Left forelimb (tissue), 1 donor: ENCODE measurements around the gene C5AR2.
"Not testable (repeated sequence)": the region's sequence is repeated elsewhere in the genome, so short reads cannot be mapped to it uniquely, and the experiment has no call there.

Experiments
- DNase-seq: peaks from one replicate; pipeline ENCODE4 v3.0.0-alpha.2; 2018; ENCODE audit warnings: low spot score

Gene C5AR2

DNA sequence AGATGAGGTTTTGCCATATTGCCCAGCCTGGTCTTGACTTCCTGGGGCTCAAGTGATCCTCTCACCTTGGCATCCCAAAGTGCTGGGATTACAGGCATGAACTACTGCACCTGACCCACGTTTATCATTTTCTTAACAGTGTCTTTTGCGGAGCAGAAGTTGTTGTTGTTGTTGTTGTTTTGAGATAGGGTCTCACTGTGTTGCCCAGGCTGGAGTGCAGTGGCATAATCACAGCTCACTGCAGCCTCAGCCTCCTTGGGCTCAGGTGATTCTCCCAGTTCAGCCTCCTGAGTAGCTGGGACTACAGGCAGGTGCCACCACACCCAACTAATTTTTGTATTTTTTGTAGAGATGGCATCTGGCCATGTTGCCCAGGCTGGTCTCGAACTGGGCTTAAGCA, 55.6 kb downstream of the C5AR2 start:
- not testable (repeated sequence) for DNase-seq

- DNase-seq = not testable (repeated sequence)
Observed at GRCh38 chr19:47388721-47389120, 56.7 kb downstream of the C5AR2 start.

DNA sequence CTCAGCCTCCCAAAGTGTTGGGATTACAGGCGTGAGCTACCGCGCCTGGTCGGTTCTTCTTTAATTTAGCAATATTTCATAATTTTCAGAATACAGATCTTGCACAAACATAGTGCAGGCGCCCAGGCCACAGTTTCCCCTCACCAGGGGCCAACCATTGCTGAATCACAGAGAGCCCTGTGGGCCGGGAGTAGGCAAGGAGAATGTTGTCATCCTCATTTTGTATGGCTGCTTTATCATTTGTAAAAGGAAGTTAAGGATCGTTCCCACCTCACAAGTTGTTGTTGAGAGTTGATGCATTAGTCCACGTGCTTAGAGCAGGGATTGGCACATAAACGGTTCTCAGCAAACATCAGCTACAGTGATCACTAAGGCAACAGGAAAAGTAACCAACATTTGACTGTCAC, 57.2 kb downstream of the C5AR2 start:
- no peak for DNase-seq

DNA sequence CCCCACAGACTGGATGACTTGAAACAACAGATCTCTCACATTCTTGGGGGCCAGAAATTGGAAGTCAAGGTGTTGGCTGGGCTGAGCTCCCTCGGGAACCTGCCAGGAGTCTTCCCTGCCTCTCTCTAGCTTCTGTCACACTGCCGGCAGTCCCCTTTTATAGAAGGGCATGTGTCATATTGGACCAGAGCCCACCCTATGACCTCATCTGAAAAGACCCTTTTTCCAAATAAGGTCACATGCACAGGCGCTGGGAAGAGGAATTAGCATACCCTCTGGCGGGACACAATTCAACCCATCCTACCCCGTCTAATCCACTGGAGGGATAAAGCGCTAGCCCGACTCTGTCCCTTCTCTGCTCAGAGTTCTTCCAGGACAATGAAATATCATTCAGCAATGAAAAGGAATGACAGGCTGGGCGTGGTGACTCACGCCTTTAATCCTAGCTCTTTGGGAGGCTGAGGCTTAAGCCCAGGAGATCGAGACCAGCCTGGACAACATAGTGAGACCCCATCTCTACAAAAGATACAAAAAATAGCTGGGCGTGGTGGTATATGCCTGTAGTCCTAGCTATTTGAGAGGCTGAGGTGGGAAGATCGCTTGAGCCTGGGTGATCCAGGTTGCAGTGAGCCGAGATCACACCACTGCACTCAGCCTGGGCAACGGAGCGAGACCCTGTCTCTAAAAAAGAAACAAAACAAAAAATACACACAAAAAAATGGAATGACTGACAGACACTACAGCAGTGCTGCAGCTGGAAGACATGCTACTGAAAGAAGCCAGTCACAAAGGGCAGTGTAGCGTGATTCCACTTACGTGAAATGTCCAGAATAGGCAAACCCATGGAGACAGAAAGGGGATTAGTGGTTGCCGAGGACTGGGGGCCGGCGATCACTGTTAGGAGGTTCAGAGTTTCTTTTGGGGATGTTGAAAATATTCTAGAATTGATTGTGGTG, 58.8 kb downstream of the C5AR2 start:
- DNase-seq = no peak

- DNase-seq = peak; percentile 76
Observed at GRCh38 chr19:47391510-47392223, 59.7 kb downstream of the C5AR2 start.
